NCI-H226 (cell line): ENCODE results near the gene MEGF11.
"Not testable (repeated sequence)": the region's sequence is repeated elsewhere in the genome, so short reads cannot be mapped to it uniquely, and the experiment has no call there.

ENCODE experiments used
- DNase-seq: peaks from one replicate; pipeline ENCODE4 v3.0.0-alpha.2; 2015

The MEGF11 gene

DNA sequence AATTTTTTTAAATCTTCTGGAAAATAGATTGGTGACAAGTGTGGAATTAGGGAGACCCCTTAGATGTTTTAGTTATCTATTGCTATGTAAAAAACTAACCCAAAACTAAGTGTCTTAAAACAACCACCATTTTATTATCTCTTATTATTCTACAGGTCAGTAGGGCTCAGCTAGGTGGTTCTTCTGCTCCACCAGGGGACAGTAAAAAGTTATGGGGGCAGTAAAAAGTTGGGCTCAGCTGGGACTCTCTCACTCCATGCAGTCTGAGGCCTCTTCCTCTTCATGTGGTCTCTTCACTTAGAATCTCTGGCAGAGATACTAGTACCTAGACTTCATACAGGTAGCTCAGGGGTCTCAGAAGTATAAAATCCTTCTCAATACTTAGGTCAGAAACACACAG, 21.8 kb upstream of the MEGF11 start:
- no peak for DNase-seq

DNA sequence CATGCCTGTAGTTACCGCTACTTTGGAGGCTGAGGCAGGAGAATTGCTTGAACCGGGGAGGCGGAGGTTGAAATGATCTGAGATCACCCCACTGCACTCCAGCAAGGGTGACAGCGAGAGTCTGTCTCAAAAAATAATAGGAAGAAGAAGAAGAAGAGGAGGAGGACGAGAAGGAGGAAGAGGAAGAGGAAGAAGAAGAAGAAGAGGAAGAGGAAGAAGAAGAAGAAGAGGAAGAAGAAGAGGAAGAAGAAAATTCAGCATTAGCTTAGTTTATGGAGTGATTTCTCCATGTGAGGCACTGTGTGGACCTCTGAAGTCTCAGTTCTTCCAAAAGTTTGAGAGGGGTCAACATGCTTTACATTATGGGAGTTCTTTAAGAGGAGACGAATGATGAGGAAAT, 17.4 kb upstream of the MEGF11 start:
- DNase-seq: no peak

DNA sequence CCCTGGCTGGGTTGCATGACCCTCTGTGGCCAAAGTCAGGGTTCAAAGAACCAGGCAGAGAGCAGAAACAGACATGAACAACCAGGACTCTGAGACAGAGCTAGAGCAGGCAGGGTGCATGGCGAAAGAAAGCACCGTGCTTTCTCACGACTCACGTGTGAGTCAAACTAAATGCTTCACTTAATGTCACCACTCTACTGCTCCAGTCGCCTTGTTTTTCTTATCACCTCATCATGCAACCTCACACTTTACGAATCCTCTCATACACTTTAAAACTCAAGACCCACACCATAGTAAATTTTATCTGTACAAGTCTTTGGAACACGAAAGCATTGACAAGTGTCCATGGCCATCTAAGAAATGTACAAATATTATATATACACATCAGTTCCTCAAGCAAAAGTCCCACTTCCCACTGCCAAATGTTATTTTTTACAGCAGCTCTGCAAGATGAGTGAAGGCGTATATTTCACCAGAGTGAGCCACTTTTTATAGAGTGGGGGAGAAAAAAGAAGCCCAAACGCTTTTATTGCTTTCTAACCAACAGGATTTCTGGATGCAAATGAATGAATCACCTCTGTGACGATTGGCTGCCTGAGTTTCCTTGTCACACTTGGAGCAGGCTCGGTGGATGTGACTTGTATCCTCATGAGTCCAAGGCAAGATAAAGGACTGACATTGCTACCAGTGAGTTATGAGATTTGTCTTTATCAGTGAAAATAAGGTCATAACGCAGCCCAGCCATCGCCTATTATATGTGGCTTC, 16.0 kb upstream of the MEGF11 start:
- DNase-seq: peak; percentile 77

DNA sequence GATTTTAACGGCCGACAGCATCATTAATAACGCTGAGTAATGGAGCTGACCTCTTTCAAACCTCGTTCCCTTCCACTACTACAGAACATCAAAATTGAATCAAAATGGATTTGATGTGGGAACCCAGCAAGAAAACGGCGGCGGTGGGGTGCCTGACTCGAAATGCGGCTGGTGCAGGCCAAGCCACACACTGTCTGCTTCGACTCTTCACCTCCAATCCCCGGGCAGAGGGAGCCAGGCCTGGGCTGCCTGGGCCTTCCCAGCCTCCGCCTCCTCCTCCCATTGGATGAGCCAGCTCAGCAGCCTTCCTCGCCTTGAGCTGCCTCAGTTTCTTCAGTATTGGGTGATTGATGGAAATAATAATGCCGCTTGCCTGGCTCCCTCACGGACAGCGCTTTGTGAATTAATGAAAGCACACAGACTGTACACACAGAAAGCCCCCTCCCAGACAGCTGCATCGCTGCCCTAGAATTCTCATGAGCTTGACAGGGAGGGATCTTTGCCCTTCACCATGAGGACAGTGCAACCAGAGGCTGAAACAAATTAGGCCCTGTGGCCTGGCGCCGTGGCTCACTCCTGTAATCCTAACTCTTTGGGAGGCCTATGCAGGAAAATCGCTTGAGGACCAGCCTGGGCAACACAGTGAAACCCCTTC, 11.4 kb upstream of the MEGF11 start:
- no peak for DNase-seq

DNA sequence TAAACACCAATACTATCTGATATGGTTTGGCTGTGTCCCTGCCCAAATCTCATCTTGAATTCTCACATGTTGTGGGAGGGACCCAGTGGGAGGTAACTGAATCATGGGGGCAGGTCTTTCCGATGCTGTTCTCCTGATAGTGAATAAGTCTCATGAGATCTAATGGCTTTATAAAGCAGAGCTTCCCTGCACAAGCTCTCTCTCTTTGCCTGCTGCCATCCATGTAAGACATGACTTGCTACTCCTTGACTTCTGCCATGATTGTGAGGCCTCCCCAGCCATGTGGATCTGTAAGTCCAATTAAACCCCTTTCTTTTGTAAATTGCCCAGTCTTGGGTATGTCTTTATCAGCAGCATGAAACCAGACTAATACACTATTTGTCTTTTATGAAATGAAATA, 9.3 kb upstream of the MEGF11 start:
- DNase-seq: not testable (repeated sequence)

DNA sequence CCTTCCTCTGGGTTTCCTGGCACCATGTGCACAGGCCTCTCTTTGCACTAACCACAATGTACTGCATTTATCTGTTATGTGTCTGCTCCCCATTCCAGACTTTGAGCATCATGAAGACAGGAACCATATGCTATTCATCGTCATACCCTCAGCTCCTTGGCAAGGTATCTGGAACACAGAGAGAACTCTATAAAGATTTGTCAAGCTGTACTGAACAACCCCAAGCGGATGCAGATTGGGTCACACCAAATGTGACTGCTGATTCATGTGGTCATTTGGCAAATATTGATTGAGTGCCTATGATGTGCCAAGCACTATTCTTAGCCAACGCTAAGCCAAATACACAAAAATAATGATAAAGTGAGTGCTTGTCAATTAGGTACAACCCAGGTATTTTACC, 7.5 kb upstream of the MEGF11 start:
- no peak for DNase-seq

DNA sequence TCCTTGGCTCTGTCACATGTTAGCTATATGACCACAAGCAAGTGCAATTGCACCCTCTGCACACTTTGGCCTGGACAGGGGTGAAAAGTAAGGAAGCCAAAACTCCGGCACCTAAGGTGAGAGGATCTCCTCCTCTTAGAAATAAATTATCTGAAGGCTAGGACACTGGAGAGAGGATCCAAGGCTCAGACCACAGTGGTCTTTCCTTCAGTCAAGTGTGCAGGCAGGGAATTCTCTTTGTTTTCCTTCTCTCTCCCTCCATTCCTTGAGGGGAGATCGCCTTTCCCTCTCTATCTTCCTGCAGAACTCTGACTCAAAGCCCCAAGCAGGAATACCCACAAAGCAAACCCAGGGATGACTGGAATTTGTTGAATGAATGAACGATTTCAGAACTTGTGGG, 3.1 kb upstream of the MEGF11 start:
- DNase-seq: no peak

DNA sequence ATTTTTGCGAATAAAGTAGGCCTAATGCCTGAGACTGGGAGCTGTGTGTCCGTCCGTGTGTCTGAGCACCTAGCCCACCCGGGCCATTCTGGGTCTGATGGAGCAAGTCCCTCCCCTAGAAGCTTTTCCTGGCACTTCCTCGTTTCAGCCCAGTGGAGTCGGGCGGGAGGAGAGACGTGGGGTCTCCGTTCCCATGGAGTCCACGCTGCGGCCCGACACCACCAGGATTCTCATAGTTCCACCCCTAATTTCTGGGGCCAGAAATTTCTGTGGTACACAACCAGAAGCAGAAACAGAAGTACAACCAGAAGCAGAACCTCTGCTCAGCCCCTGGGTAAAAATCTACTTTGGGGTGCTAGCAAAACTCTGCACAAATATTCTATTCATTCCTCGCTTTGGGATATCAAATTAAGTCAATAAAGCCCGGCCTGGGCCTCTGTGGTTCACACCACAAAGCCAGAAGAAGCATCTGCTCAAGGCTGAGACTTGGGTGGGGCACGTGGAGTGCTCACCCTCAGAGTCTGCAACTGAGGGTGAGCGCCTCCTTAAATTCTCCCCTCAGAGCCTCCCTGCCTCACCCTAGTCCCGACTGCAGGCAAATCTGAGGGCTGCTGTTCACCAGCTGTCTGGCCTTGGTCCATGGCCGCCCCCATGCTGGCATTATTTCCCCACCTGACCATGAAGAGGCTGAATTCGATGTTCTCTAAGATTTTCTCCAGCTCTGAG, 1.6 kb upstream of the MEGF11 start:
- DNase-seq: no peak

DNA sequence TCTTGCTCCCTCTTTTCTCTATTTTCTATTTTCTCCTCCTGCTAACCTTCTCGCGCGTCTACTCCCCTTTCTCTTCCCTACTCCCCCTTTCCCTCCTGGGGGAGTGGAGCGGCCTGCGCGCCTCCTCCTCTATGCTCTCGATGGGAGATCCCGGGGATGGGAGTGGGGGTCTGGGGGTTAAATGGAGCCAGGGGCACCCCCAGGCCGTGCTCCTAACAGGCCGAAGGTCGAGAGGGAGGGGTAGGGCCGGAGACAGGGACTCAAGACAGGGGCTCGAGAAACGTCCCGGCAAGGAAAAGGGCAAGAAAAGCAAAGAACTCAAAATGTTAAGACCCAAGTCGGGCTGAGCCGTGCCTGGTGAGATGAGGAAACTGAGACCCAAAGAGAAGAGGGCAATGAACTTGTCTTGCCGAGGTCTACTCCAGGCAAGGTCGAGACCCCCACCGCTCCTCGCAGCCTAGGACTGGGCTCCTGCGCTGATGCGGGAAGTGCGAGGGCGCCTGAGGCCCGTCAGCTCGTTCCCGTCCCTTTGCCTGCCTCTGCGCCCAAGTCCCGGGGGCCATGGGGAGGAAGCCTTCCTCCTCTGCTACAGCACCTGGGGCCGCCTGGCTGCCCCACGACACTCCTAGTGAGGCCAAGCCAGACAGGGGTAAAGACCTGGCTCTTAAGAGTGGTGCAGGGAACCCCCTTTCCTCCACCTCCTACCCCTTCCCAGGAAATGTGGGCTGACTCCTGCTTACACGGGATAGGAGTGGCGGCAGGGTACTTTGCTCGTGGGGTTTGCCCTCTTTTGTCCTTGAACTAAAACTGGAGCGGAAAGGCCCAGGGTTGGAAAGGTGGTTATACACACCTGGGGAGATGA, 770 bp upstream of the MEGF11 start:
- no peak for DNase-seq

DNA sequence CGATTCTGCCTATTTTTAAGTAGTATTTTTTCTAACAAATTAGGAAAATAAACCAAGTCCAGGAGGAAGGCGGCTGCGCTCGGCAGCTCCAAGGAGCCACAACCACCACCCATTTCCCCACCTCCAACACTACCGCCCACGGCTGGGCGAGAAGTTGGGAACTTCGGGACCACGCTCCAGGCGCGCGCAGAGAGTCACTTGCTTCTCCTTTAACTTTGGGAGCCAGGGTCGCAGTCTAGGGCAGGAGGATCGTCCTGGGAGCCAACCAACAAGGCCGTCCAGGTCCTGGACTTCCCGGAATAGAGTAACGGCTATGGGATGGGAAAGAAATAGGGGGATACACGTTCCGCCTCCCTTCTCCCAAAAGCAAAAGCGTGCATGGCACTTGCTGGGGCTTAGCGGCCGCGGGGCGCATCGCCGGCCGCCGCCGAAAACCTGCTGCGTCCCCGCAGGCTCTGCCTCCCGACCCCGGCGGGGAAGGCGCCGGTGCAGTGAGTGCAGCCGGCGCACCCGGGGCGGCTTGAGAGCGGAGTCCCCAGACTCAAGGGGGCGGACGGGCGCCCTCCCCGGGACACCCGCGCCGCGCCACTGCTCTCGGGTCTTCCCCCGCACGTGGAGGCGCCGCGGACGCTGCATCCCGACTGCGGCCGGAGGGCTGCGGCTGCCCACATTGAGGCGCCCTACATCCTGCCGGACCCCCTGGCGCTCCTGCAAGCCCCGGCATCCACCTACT, 699 bp downstream of the MEGF11 start:
- peak; percentile 30 for DNase-seq

DNA sequence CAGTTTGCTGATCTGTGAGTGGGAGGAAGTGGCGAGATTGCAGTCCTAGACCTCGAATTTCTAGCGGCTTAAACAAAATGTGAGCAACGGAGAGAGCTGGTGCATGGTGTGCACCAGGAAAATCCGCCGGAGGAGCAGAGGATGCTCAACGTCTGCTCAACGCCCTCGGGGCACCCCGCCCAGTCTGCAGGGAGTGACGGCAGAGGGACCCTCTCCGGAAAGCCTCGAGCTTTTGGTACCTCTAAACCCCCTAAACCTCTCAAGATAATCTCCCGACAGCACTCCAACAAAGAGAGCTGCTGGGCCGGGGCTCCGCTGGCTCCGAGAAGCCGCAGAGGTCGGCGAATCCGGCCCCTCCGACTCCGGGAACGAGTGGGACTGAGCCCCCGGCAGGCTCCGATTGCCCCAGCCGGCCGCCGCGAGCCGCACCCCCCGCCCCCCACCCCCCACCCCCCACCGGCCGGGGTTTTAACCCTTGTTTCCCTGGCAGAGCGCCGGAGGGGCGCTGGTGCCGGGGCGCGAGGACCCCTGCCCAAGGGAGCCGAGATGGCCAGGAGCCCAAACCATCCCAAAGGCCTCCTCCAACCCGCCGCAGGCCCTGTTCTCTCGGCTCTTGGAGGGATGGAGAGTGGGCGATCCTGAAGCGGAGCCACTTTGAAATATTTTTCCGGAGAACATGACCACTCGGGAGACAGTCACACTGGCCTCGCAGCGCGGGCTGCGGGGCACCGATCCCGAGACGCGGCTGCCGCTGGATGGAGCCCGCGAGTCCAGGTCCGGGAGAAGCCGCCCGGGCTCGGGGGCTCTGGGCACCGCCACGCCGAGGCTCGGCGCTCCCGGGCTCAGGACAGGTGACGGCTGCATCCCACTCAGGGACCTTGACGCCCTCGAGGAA, 1.5 kb downstream of the MEGF11 start:
- DNase-seq: peak; percentile 56

DNA sequence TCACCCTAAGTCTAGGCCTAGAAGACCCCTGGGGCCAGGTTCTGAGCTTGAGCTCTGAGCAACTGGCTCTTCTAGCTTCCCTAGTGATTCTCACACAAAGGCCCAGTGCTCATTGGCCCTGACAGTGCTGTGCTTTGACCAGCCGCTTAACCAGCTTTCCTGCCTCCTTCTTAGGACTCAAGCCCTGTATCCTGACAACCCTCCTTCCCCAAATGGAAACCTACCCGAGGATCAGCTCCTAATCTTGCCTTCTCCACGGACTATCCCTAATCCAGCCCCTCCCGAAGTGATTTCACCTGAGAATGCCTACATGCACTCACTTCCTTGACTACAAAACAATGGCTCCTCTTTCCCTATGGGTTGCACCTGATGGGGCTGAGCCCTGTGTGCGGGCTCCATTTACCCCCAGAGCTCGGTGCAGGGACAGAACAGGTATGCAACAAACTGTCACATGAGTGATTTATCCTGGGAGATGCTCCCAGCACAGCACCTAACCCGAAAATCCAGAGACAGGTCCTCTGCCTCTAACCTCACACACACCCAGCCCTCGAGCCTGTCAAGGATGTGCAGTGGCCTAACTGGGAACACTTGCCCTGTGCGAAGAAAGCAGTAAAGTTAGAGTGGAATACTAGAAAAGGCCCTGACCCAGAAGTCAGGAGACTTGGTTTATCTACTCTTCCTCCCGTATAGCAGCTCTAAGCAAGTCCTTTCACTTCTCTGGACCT, 2.3 kb downstream of the MEGF11 start:
- no peak for DNase-seq

DNA sequence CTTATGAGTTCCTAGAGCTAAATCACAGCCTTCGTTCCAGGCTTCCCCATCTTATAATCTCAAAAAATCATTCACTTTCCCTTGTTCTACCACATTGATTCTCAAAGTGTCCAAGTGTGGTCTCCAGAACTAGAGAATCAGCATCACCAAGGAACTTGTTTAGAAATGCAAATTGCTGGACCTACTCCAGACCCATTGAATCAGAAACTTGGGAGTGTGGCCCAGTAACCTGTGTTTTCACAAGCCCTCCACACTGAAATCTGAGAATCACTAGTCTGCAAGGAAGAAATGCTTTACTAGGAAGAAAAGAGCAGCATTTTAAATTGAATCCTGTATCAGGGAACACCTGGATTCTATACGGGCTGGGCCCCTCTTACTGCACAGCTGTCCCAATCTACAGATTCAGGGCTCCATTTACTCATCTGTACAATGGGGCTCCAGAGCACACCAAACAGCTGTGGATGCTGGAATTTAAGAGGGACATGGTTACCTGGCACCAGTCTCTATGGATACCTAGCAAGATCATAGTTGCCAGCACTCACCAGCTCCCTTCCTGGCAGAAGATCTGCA, 3.9 kb downstream of the MEGF11 start:
- no peak for DNase-seq

DNA sequence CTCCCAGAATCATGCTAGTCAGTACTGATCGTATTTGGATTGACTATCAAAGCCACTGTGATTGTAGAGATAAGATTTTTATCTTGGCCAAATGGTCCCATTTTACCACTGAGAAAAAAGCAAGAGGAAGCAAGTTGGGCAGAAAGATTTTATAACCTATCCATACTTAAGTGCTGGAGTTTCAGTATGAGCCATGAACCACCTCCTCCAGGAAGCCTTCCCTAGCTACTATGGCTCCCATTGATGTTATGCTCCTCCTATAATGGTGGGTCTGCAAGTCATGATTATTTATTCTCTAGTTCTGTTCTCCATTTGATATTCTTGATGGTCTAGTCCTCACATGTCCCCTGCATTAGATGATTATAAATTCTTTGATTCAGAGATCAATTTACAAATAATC, 6.6 kb downstream of the MEGF11 start:
- no peak for DNase-seq

DNA sequence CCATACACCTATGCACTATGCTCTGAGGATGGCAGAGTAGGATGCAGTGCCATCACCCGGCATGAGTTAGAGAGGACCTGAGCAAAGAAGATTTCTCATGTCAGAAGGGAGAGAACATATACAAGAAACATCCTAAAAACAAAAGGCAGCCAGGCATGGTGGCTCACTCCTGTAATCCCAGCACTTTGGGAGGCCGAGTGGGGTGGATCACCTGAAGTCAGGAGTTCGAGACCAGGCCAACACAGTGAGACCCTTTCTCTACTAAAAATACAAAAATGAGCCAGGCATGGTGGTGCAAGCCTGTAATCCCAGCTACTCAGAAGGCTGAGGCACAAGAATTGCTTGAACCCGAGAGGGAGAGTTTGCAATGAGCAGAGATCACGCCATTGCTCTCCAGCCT, 7.7 kb downstream of the MEGF11 start:
- not testable (repeated sequence) for DNase-seq

DNA sequence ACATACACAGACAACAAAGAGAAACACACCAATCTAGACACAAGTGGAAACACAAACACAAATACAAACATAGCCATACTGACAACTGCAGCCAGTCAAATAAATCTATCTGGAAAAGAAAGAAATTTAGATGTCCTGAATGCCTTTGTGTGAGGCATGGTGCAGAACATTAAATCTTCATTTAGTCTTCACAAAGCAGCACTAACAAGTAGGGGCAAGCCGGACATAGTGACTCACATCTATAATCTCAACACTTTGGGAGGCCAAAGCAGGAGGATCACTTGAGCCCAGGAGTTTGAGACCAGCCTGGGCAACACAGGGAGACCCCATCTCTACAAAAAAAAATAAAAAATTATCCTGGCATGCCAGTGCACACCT, 11.7 kb downstream of the MEGF11 start:
- DNase-seq: no peak

DNA sequence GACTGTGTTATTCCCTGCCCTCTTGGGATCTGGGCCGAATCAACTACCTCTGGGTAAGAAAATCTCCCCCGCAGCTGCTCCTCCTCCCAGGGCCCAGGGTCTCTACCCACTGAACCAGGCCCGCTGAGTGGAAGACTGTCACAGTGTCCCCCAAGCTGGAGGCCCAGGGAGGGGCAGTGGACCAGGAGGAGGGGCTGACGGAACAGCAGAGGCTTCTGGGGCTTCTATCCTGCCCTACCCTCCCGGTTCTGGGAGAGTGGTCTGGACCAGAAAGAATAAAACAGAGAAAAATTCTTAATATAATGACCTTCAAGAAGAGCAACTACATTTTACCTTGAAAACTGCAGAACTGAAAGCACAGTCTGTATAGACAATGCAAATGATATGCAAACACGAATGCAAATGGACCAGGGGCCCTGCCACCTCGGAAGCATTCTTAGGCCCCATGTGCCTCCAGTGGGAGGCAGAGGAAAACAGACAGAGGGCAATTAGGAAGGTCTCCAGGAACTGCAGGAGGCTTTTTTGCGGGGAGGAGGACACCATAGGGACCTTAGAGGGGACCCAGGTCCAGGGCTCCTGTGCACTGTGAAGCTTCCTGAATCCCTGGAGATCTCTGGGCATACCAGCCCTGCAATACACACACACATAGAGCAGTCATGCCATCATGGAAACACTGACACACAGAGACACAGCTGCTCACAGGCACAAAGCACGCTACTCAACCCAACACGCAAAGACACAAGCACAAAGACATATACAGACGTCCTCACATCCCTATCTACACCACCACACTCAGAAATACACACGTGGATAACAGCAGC, 12.3 kb downstream of the MEGF11 start:
- no peak for DNase-seq

DNA sequence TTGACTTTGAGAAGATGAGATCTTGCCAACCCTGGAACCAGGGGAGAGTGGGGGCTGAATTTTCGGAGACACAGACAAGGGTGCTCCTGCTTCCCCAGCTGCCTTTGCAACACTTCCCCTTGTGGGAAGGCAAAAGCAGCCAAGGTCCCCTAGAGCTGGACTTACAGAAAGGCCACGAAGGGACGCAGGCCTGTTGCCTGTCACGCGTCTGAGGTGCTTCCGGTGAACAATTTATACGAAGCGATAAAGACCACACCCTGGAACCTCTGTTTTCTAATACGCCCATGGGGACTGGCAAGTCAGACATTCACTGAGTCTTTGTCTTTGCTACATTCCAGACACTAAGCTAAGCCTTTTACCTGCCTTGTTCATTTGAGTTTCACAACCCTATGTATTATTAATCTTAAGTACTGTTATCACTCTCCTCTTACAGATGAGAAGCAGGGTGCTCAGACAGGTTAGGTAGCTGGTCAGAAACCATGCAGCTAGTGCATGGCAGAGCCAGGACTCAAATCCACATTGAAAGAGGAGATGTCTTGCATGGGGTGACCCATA, 13.2 kb downstream of the MEGF11 start:
- DNase-seq: no peak

DNA sequence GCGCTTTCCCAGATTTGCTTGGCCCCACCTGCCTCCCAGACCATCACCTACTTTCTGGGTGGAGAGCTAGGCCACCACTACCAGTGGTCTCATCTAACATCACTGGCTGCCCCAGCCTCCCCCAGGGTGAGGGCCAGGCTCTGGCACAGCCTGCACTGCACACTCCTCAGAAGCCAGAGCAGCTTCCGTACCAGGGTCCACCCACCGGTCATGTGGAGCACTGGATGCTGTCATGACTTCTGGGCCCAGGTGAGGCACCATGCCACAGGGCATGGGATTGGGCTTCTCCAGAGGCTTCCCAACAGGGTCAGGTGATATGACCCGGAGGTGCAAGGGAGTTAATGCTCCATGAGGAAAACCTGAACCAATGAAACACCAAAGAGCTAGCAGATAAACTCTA, 14.0 kb downstream of the MEGF11 start:
- no peak for DNase-seq
